ENCODE data around the gene BTN1A1.
"Not testable (repeated sequence)": the region's sequence is repeated elsewhere in the genome, so short reads cannot be mapped to it uniquely, and the experiment has no call there.

Gene BTN1A1, protein sequence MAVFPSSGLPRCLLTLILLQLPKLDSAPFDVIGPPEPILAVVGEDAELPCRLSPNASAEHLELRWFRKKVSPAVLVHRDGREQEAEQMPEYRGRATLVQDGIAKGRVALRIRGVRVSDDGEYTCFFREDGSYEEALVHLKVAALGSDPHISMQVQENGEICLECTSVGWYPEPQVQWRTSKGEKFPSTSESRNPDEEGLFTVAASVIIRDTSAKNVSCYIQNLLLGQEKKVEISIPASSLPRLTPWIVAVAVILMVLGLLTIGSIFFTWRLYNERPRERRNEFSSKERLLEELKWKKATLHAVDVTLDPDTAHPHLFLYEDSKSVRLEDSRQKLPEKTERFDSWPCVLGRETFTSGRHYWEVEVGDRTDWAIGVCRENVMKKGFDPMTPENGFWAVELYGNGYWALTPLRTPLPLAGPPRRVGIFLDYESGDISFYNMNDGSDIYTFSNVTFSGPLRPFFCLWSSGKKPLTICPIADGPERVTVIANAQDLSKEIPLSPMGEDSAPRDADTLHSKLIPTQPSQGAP

GRCh38 chr6:26500102-26500501 is at the start of gene BTN1A1:
TSS of gene BTN1A1 (plus strand) at chr6:26500303. CDS start at chr6:26501287, 984 bp downstream.
- DNase-seq (ENCODE audit: low spot score), result no peak

GRCh38 chr6:26452631-26453235 is 47.4 kb upstream of the BTN1A1 start:
- DNase-seq (ENCODE audit: low spot score), result no peak

- no peak for DNase-seq (ENCODE audit: low spot score)
Measured at GRCh38 chr6:26454631-26455030, 45.5 kb upstream of the BTN1A1 start.

GRCh38 chr6:26455357-26455970 is 44.6 kb upstream of the BTN1A1 start:
- no peak for DNase-seq (ENCODE audit: low spot score)

DNA sequence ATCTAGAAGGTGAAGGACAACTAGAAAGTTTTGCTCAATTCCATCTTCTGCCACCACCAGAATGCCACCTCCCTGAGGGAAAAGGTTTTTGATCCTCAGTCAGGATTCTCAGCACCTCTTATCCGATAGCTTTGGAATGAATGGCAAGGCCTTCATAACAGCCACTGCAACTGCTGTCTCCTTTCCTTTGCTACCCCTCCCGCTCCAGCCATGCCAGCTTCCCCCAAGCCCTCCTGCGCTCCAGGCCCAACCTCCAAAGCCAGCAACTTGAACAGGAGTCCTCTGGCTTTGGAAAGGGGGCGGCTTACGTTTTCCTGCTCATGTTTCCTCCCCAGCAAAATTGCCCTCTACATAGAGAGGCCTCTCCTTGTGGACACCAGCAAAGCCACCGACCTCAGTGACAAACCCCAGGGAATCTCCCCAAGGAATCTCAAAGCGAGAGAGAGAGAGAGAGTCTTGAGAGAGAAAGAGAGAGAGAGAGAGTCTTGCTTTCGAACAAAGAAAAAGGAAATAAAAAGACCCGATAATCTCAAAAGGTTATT is 42.8 kb upstream of the BTN1A1 start:
- DNase-seq (ENCODE audit: low spot score), result peak; percentile 32

GRCh38 chr6:26457806-26458688 is 42.1 kb upstream of the BTN1A1 start, which contains the start of gene BTN2A1:
TSS of gene BTN2A1 (plus strand) at chr6:26457955. CDS start at chr6:26458637, 682 bp downstream.
- peak; percentile 92 for DNase-seq (ENCODE audit: low spot score)

- no peak for DNase-seq (ENCODE audit: low spot score)
Measured at GRCh38 chr6:26459023-26459810, 40.9 kb upstream of the BTN1A1 start.

GRCh38 chr6:26461353-26461752 is 38.8 kb upstream of the BTN1A1 start:
- DNase-seq (ENCODE audit: low spot score), result not testable (repeated sequence)

DNA sequence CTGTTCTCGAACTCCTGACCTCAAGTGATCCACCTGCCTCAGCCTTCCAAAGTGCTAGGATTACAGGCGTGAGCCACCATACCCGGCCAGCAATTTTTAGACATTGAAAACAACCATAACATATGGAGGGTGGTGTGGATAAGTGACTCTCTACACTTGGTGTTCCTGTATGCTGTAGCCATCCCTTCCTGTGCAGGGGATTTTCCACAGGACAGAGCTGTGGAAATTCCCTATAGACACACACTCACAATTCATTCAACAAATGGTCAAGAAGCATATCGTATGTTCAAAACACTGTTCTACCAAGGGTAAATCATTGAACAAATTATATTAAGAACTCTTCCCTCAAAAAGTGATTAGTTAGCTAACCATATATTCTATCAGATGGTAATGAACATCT is 36.1 kb upstream of the BTN1A1 start:
- no peak for DNase-seq (ENCODE audit: low spot score)

DNA sequence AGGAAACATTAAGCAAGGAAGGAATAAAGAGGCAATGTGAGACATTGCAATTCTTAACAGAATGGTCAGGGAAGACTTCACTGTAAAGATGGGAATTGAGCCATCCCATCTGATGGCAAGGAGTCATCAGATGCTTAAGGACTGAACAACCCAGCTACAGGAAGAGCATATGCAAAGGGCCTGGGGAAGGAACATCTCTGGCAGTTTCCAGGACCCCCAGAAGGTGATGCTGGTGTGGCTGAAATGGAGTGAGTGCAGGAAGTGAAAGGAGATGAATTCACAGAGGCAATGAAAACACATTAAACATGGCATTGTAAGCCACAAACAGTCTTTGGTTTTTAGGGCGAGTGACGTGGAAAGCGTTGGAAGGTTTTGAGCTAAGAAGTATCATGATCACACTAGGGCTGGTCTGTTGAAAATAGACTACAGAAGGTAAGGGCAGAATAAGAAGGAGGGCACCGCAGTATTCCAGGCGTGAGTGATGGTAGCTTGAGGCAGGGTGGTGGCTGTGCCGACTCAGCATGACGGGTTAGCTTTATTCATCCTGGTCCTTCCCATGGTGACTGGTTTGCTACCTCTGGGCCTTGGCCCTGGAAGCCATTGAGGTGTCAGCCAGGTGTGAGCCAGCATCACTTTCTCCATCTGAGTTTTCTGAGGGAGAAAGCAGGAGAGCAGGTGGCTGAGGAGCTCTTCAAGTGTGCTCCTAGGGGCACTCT is 35.5 kb upstream of the BTN1A1 start:
- DNase-seq (ENCODE audit: low spot score), result no peak

GRCh38 chr6:26465776-26466175 is 34.3 kb upstream of the BTN1A1 start:
- no peak for DNase-seq (ENCODE audit: low spot score)

DNA sequence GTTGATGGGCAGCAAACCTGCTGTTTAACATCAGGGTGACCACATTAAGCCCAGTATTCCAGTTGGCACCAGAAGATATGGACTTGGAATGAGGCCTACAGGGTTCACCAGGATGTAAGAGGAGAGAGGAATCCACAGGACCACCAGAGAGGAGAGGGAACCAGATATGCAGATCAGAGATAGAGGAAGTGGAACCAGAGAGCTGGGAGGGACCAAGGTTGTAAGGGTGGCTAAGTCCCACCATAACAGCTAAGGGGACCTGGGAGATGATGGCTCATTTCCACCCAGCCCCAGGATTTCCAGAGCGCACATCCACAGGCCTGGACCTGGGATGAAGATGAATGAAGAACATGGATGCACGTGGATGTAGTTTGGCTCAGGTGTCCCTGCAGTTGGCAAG is 31.3 kb upstream of the BTN1A1 start:
- no peak for DNase-seq (ENCODE audit: low spot score)

- DNase-seq (ENCODE audit: low spot score), result no peak
Measured at GRCh38 chr6:26470643-26471042, 29.5 kb upstream of the BTN1A1 start.

DNA sequence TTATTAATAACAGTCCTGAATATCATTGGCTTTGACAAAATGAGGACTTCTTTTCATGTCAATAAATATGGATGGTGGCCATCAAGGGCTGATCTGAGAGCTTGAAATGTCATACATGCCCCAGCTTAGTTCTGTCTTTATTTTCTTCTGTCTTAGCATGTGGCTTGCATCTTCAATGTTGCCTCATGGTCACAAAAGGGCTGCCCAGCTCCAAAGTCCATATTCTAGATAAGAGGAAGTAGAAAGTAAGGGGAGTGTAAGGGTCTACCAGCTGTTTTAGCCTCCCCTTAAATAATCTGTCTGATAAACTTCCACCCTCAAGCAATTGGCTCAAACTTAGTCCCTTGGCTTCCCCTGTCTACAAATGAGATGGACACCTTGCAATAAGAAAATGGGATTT is 28.1 kb upstream of the BTN1A1 start:
- DNase-seq (ENCODE audit: low spot score), result no peak

- DNase-seq (ENCODE audit: low spot score), result no peak
Measured at GRCh38 chr6:26472549-26473290, 27.4 kb upstream of the BTN1A1 start.

GRCh38 chr6:26473429-26473757 is 26.7 kb upstream of the BTN1A1 start:
- DNase-seq (ENCODE audit: low spot score), result no peak

DNA sequence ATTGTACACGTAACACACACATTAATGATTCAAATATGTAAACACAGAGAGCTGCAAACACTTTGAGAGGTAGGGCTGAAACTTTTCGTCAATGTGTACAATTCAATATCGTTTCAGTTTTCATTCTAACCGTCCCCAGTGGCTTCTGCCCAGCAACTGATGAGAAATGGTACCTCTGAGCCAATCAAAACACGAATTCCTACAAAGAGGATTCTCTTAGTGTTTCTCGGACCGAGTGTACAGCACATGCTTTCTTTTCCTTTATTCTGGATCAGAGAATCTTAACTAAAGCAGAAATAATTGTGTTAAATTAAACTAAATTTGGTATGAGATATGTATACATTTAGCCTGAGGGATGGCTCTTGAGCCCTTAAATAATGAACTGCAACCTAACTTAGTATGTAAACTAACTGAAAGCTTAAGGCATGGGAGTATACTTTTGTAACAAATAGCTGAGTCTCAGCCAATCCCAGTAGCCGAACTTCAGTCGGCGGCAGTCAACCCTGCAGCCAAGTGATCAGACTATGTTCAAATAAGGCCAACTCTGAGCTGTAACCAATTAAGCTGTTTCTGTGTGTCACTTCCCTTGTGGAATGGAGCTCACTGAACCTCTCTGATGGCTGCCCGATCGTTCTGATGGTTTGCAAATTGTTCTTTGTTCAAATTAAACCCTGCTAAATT is 26.2 kb upstream of the BTN1A1 start:
- DNase-seq (ENCODE audit: low spot score), result peak; percentile 92

DNA sequence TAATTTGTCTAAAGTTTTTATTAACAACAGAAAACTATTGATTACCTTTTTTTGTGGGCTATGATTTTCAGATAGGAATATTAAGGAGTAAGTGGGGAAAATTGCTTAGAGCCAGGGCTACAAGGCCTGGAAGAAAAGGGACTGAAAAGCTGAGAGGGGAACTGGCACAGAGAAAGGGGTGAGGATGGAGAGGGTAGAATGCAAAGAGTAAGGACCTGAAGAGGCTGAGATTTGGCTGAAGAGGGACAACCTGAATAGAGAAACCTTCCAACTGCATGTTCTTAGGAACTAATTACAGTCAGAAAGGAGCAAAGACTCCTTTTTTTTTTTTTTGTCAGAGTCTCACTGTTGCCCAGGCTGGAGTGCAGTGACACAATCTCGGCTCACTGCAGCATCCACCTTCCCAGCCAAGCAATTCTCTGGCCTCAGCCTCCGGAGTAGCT is 25.6 kb upstream of the BTN1A1 start:
- DNase-seq (ENCODE audit: low spot score), result no peak

Measured in AG20443 (cell line).